HG02884 (cell line): ENCODE data around the gene LAMA3.

ENCODE experiments used
- ATAC-seq: cut with Tn5 transposase; IDR thresholded peaks from one replicate; pipeline ENCODE4 v1.9.1; 2021; ENCODE audit warnings: mild to moderate bottlenecking, moderate library complexity; ENCODE audit not compliant: unreplicated experiment

LAMA3 gene

DNA sequence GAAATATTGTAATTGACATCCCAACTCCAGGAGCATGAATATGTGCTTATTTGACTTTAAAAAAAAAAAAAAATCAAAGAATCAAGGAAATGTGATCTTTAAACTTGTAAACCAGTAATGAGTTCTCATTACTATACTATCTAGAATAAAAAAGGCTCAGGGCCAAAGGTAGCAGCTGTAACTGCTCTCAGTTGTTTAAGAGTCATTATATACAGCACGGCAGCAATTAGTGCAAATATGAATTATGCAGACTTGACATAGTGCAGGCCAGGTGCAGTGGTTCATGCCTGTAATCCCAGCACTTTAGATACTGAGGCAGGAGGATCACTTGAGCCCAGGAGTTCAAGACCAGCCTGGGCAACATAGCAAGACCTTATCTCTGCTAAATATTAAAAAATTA, 199.6 kb downstream of the LAMA3 start:
- ATAC-seq: no peak

DNA sequence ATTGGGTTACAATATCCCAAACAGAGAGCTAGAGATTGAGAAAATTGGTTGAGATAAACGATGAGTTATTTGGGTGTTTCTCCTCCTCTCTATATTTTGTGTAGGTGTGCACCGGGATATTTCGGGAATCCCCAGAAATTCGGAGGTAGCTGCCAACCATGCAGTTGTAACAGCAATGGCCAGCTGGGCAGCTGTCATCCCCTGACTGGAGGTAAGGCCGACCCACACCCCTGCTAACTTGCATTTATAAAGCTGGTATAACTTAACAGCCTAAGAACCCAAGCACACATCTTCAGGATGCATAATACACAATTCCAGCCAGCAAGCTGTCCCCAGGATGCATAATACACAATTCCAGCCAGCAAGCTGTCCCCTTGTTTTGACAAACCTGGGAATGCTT, 200.7 kb downstream of the LAMA3 start:
- ATAC-seq: no peak

DNA sequence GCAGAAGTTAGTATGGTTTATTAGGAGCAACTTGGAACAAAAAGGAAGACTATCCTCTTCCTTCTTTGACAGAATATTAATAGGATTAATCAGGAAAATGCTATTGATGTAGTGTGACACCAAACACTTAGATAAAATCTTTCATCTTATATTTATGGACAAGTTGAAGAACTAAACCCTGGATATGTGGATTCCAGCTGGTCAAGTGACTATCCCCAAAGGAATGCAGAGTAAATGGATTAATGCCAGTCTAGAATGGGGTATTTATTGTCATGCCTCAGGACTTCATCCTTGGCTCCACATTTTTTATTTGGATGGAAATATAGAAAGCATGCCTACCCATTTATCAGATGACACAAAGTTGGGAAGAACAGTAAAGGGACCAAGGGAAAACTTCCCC, 201.3 kb downstream of the LAMA3 start:
- ATAC-seq: no peak

DNA sequence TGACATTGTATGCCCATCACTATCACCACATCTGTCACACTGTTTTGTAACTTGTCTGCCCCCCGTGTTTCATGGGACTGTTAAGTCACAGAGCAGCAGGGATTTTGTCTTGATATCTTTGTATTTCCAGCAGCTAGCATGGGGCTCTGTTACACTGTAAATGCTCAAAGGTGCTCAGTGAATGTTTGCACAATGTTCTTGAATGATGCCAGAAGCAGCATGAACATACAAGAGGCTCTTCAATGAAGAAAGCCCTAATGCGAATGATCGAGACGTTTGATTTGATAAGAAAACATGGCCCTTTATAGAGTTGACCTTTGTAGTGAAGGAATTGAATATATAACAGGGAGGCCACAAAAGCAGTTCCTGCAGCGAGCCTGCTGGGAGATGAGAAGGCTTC, 204.4 kb downstream of the LAMA3 start:
- no peak for ATAC-seq

DNA sequence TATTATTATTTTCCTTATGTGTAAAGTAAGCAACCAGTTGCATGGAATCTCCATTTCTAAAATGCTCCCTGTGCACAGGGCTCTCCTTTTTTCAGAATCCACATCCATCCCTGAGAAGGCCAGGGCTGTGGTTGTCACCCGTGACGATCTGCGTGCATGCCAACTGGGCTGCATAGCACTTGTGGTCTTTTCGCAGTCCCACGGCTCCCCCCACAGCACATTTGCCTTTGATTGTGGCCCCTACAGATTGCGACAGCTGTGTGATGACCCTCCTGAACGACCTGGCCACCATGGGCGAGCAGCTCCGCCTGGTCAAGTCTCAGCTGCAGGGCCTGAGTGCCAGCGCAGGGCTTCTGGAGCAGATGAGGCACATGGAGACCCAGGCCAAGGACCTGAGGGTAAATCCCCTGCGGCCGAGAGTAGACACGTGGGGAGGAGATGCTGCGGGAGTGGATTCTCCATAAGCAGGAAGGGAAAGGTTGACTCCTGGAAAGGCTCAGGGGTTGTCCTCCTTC, 205.5 kb downstream of the LAMA3 start:
- ATAC-seq: no peak

DNA sequence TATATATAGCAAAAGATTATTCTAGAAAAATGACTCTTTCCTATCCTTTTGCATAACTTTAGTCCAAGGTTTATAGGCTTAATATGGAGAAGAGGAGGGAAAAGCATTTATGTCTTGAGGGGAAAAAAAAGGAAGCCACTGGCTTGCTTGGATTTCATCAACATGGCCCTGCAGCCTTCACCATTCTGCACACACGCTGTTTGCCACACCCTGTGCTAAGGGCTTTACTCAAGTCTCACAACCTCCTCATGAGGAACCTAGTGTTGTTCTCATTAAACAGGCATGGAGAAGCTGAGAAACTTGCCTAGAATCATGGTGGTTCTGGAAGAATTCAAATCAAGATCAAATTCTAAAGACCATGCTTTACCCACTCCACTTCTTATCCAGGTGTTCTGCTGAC, 208.0 kb downstream of the LAMA3 start:
- ATAC-seq: no peak

DNA sequence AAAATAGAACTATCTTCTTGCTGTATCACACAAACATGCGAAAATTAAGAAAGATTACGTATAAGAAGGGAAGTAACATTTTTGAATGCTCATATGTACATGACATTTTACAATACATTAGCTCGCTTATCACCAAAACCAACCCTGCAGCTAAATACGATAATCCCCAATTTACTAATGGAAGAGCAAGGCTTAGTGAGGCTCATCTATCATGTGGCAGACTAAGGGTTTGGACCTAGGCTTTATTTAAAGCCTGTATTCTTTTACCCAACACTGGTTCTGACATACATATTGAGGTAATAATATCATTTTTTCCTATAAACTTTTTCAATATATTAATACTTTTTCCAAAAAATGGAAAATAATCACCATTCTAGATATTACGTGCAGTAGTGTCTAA, 208.5 kb downstream of the LAMA3 start:
- no peak for ATAC-seq

DNA sequence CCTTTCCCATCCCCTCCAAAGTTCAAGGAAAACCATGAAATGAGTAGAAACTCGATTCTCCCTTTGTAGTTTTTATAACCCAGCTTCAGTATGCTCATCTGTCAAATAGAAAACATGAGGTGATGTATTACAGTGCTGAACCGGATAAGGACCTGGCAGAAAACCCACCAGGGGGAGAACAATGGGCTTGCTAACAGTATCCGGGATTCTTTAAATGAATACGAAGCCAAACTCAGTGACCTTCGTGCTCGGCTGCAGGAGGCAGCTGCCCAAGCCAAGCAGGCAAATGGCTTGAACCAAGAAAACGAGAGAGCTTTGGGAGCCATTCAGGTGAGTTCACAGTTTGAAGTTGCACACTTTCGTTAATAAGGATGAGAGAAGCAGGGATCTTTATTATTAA, 211.7 kb downstream of the LAMA3 start:
- no peak for ATAC-seq

DNA sequence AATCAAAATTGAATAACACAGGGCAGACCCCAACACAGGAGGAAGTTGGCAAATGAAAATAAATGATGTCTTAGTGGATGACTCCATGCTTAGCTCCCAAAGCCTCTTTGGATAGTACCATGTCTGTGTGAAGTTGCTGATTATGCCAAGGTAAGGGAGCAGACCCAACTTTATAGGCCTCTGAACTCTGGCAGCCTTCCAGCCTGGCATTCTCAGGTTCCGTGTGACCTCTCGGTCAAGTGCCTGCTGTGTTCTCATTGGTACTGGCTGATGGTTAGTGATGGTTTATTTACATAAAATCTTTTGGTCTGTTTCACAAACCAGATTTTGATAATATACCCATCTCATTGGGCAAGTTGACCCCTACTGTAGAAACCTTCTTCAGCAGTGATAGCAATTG, 213.1 kb downstream of the LAMA3 start:
- no peak for ATAC-seq

DNA sequence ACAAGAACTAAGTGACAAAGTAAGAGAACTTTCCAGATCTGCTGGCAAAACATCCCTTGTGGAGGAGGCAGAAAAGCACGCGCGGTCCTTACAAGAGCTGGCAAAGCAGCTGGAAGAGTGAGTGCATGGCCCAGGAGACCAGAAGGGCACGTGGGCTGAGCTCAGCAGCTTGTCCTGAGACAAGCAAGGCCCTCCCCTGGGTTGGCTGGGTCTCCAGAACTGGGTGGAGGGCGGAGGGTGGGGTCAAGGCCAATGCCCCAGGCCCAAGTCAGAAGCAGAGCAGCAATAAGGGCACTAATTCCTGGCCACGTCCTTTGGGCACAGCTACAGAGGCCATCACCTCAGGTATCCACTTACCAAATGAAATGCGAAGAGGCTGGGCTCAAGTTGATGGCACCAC, 214.7 kb downstream of the LAMA3 start:
- ATAC-seq: no peak

DNA sequence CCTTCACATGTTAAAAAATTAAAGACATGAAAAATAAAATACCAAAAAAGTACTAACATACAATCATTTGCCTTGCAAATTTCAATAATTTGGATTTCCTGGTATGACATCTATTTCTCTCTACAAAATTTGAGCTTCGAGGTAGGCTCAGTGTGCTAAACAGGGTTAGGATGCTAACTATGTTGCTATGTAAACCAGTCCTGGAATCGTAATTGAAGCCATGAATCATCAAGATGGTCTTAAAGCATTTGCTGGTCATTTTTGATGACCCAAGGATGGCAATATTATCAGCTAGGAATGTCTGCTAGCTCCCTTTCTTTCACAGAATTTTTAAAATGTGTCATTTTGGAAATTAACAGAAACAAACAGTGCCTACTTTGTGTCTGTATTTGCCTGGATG, 217.4 kb downstream of the LAMA3 start:
- no peak for ATAC-seq

DNA sequence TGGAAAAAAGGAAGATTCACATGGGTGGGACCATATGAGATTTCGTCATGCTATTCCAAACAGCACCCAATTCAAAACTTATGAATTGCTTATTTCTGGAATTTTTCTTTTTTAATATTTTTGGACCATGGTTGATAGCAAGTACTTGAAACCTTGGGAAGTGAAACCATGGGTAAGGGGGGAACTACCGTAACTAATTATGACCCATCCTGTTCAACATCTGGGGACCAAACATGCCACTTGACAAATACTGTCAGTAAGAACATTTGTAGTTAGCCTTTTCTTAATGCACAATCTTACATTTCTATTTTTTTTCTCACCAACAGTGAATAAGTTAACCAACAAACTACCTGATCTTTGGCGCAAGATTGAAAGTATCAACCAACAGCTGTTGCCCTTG, 219.6 kb downstream of the LAMA3 start:
- no peak for ATAC-seq

DNA sequence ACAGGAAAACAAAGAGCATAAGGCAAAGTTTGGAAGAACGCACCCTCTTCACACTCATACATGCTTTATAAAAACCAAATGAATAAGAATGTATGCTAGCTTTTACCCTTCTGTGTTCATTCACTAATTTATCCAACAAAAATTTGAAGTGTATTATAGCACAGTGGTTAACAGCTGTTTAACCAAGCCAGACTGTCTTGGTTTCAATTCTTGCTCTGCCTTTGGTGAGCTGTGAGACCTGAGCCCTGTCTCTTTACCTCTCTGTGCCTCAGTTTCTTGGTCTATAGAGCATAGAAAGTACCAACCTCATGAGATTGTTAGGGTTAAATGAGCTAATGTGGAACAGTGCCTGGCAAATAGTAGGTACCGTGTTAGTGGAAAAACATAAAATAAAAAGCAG, 220.8 kb downstream of the LAMA3 start:
- ATAC-seq: no peak

DNA sequence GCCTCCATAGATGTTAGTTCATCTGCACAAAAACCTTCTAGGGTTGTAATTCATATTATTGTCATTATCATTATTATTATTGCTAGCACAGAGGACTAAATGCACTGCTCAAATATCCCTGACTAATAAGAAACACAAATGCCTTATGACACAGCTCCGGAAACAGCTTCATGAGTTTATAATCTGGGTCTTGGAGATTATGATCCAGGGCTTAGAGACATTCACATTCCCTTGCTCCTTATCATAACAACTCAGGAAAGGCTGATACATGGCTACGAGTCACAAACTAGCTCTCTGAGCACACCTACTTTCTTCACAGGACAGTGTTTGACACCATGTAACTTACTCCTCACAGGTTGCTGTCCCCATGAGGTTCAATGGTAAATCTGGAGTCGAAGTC, 223.1 kb downstream of the LAMA3 start:
- ATAC-seq: no peak

DNA sequence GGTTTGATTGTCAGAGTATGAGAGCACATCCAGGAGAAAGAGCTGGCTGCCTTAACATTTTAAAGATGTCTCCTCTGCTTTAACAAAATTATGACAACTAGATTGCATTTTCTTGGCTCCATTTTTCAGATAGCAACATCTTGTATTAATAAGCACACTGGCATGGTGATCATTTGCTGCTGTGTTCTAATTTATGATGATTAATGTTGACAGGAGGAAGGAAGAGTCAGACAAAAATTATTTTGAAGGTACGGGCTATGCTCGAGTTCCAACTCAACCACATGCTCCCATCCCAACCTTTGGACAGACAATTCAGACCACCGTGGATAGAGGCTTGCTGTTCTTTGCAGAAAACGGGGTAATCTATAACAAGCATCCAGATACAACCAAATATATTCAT, 227.1 kb downstream of the LAMA3 start:
- ATAC-seq: no peak

DNA sequence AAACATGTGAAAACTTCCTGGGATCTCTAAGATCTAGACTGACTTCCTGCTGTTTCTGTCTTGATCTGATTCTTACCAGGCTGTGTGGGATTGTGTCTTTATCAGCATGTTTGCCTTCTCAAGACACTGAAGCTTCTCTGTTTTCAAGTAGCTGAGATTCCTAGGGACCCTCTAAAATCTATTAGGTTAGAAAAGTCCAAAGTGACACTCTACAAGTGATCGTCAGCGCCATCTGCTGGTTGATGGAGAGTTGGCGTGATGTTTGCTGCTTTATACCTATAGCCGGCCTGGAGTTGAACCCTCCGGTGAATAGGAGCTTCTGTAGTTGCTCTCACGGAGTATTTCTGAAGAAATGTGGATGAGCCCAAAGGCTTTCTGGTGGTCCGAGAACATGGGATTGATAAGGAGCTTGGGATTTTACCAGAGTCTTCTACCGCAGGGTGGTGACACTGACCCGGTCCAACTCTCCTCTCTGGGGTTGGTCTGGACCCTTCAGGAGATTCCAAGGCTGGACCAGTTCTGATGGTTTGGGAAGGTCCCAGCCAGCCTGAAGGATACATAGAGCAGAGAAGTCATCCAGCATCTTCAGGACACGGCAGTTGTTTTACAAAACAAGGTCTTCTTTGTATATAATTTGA, 229.3 kb downstream of the LAMA3 start:
- ATAC-seq: peak; percentile 69

DNA sequence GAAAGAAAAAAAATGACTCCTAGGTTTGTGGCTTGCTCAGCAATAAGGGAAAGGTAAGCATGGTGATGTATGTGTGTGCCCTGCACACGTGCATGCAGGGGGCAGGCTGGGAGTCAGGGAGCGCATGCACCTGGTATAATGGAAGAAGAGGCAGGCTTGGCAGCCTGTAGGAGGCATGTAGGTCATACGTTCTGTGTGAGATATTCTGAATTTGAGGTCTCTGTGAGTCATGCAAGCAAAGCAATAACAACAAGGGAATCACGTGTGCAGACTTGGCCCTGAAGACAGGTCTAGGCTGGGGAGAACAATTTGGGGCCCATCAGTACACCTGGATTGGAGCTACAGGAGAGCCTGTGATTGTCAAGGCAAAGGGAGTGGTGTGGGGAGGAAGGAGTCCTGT, 230.8 kb downstream of the LAMA3 start:
- no peak for ATAC-seq

DNA sequence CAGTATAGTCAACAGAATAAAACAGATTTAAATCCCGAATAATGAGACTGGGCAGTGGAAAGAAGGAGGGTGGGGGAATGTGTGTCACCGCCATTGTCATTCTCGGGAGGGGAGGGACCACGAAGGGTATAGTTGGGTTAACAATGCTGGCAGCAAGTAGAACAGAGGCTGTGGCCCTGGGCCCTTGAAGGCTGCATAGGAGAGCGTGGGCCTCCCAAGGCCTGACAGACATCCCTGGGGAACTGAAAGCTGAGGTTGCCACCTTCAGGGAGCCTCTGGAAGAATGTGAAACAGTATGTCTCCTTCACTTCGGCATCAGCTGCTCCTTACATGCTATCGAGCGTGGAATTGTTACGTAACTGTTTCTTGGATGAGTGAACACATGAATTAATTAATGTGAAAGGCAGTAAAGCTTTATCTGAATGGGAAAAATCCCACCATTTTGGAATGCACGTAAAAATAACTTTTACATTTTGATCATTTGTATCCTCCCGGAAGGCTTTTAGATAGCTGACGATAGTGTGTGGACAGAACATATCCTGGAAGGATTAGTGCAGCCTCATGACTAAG, 232.5 kb downstream of the LAMA3 start:
- ATAC-seq: no peak

DNA sequence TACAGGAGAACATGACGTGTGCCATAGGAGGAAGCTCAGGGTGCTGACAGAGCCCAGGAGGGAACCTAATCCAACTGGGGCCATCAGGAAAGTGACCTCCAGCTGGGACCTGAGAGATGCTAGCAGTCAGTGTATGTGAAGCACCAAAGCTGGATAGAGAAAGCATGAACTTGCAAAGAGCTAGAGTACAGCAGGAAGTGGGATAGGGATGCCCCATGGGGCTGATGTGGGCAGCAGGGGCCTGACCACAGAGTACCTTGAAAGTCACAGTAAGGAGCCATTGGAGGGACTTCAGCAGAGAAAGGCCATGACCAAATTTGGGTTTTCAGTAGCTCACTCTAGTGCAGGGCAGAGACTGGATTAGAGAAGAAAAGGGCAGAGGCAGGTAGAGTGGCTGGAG, 233.7 kb downstream of the LAMA3 start:
- ATAC-seq: no peak

DNA sequence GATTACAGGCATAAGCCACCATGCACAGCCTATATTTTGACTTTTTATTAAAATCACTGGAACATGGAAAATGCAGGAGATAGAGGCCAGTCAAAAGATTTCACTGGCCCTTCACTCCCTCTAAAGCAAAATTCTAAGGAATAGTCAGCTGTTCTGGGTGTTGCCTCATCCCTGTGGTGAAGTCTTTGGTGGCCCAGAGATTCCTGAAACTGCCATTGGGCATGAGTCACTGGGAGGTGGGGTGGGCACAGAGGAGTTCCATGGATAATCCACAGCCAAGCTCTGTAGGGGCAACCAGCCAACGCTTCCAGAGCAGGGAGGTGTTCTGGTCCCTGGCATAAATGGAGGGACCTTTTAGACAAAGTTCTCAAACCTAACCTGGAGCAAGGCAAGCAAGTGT, 235.6 kb downstream of the LAMA3 start:
- no peak for ATAC-seq

DNA sequence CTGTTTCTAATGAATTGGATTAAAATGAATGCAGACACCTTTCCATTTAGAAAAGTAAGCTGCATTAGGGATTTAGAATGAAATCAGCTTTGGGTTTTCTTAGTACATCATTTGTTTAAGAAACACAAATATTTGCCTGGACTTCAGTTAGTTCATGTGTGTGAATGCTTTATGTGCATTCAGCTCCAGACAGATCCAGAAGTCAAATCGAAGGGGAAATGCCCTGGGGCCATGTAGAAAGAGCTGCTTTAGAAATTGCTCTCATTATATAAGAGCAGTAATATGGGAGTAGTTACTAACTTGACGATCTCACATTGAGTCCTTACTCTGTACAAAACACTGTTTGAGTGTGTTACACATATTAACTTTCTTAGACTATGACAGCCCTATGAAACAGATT, 237.3 kb downstream of the LAMA3 start:
- ATAC-seq: no peak

DNA sequence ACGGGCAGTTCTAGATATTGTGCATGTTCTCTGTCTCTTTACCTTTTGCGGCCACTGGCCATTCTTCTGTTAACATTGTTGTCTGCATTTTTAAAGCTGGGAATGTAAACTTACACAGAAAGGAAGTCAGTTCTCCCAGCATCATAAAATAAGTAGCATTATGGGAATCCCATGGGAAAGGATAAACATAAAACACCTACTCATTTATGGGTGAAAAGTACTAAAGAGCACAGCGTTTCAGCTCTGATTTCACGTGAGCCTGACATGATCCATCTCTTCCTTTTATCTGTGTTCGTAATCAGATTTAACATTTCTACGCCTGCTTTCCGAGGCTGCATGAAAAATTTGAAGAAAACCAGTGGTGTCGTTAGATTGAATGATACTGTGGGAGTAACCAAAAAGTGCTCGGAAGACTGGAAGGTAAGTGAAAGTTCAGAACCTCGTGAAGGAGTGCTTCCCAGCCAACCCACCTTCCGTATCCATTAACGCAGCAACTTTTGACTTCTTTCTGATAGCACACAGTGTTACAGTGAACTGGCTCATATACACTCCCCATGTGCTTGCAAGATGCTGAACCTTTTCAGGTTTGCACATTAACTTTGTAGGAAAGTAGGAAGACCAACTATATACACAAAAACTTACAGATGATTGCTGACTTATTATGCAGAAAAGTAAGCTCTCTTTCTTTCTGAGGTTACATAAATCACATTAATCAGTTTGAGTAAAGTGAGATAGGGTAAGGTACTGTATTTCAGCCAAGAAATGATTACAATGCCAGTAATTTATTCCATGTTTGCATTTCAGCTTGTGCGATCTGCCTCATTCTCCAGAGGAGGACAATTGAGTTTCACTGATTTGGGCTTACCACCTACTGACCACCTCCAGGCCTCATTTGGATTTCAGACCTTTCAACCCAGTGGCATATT, 238.8 kb downstream of the LAMA3 start:
- ATAC-seq: no peak
